GM13977 (cell line): ENCODE results near the gene TUBA4B.
A peak's percentile ranks its signal among the peaks of the same experiment; 100 is the strongest.
"Not testable (repeated sequence)": the region's sequence is repeated elsewhere in the genome, so short reads cannot be mapped to it uniquely, and the experiment has no call there.

Experiments
- DNase-seq: peaks from one replicate; pipeline ENCODE4 v3.0.0; 2012; ENCODE audit warnings: low spot score
- in situ Hi-C: fragments of 300-500 bp; cut with MboI; formaldehyde crosslinking; loops from one replicate; pipeline ENCODE4 v1.12.0; 2022; ENCODE audit warnings: low sequenced_read_pairs, low pct_unique_long_range_greater_than_20kb, mixed read lengths, inconsistent platforms; ENCODE audit not compliant: unreplicated experiment
- TF ChIP-seq, protein P1 (sequence below): IDR thresholded peaks from 2 replicates; pipeline ENCODE4 v1.5.1; 2012; ENCODE audit warnings: mild to moderate bottlenecking, control low read depth; ENCODE audit not compliant: insufficient read depth; ENCODE audit errors: extremely low read depth, missing control alignments

Gene TUBA4B

DNA sequence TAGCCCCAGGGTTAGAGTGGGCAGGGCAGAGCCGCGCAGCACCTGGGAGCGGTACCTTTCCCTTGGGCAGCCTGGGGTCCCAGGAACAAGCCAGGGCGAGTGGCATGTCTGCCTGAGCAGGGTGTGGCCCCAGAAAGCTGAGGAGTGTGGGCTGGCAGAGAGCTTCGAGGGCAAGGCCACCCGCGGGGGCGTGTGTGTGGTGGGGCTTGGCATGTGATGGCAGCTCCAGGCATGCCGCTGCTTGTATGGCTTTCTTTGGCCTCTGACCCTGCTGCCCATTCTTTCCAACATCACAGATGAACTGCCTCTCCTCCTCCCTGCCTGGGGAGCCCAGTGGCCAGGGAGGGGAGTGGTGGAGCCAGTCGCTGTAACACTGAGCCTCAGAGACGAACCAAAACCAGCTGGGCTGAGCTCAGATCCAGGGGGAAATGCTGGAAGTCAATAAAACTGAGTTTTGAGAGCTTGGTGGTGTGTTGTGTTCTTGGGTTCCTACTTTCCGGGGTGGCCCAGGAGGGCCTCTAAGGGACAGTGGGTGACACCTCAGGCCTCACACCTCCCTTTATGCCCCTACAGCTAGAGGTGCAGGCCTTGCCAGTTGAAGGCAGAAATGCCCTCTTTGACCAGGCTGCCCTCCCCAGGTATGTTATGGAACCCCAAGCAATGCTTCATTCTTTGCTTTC is 33.5 kb downstream of the TUBA4B start:
- DNase-seq = peak; percentile 29
- TF ChIP-seq, protein P1, sequence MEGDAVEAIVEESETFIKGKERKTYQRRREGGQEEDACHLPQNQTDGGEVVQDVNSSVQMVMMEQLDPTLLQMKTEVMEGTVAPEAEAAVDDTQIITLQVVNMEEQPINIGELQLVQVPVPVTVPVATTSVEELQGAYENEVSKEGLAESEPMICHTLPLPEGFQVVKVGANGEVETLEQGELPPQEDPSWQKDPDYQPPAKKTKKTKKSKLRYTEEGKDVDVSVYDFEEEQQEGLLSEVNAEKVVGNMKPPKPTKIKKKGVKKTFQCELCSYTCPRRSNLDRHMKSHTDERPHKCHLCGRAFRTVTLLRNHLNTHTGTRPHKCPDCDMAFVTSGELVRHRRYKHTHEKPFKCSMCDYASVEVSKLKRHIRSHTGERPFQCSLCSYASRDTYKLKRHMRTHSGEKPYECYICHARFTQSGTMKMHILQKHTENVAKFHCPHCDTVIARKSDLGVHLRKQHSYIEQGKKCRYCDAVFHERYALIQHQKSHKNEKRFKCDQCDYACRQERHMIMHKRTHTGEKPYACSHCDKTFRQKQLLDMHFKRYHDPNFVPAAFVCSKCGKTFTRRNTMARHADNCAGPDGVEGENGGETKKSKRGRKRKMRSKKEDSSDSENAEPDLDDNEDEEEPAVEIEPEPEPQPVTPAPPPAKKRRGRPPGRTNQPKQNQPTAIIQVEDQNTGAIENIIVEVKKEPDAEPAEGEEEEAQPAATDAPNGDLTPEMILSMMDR = no peak
- in situ Hi-C loops = no loop called here

DNA sequence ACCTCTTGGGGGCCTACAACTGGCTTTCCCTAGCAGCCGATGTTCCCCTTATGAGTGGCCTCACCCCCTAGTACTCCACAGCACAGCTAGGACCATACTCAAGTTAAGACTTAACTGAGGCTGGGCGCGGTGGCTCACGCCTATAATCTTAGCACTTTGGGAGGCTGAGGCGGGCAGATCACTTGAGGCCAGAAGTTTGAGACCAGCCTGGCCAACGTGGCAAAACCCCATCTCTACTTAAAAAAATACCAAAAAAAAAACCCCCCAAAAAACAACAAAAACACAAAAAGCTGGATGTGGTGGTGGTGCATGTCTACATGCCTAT is 34.0 kb downstream of the TUBA4B start:
- in situ Hi-C loops, DNase-seq: not testable (repeated sequence)

DNA sequence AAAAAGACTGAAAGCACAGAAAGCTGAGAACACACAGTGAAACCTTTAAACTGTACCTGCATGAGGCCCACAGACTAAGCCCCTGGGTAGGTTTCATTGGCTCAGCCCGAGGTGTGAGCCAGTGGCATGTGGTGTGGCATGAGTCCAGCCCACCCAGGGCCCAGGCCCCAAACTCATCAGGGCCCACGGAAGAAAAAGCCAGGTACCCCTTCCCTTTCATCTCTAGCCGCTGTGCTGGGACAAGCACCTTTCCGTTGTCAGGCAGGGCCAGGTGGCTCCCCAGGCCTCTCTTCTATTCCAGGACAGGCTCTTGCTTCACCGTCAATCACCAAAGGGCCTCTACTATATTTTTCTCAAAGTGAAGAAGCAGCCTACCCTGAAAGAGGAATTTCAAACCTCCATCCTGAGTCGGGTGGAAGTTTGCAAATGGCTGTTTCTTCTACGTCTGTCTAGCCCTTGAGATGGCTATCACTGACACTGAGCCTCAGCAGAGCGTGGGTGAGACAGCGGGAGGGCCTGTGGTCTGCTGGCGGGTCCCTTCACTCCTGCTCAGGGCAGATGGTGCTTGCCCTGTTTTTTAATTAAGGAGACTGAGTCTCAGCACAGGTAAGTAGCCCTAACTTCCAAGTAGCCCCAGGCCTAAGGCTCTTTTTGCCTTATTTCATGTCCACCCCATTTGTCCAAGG is 34.7 kb downstream of the TUBA4B start:
- TF ChIP-seq, protein P1 = no peak
- in situ Hi-C loops = no loop called here
- DNase-seq = peak; percentile 12

DNA sequence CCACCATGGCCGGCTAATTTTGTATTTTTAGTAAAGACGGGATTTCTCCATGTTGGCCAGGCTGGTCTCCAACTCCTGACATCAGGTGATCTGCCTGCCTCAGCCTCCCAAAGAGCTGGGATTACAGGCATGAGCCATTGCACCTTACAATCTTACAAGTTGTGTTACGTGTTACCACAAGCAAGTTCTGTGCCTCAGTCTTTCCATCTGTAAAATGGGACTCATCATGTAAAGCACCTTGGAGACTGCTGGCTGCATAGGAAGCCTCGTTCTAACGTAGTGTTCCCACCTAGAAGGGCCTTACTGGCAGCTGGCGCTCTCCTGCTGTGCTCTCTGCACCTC is 36.1 kb downstream of the TUBA4B start:
- in situ Hi-C loops = no loop called here
- TF ChIP-seq, protein P1 = no peak
- no peak for DNase-seq

DNA sequence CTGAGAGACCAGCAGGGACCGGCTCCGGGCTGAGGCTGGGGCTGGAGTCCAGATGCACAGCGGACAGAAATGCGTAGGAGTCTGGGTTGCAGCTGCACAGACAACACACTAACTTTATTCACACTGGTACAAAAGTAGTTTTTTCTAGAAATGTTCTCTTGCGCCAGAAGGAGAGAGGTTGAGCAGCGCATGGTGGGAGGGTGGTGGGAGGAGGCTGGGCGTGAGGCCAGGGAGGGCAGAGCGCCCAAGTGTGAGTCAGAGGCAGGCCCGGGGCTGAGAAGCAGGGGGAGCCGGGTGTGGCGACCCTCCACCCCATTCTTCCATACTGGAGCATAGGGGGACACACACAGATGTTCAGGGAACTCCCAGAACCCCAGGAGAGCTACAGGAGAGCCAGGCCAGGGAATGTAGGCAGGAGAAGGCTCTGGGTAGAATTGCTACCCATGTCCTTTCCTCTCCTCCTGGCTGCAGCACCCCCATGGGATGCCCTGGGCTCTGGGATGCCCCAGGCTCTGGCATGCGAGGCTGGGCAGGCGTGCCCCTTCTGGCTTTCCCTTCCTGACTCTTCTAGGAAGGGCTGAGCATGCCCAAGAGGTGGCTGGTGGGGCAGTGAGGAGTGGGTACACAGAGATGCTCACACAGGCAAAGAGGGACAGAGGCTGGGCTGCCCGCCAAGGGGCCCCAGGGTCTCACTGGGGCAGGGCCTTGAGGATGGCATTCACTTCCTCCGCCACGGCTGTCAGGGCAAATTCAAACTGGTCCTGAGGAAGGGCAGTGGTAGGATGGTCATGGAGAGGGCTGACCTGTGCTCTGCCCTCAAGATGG is 36.7 kb downstream of the TUBA4B start:
- in situ Hi-C loops = loop anchor here (10.0 kb wide), 1 partner anchor 115 kb away; the partner anchor contains the start of genes CNPPD1, RETREG2 and SLC23A3
- DNase-seq = peak; percentile 15

DNA sequence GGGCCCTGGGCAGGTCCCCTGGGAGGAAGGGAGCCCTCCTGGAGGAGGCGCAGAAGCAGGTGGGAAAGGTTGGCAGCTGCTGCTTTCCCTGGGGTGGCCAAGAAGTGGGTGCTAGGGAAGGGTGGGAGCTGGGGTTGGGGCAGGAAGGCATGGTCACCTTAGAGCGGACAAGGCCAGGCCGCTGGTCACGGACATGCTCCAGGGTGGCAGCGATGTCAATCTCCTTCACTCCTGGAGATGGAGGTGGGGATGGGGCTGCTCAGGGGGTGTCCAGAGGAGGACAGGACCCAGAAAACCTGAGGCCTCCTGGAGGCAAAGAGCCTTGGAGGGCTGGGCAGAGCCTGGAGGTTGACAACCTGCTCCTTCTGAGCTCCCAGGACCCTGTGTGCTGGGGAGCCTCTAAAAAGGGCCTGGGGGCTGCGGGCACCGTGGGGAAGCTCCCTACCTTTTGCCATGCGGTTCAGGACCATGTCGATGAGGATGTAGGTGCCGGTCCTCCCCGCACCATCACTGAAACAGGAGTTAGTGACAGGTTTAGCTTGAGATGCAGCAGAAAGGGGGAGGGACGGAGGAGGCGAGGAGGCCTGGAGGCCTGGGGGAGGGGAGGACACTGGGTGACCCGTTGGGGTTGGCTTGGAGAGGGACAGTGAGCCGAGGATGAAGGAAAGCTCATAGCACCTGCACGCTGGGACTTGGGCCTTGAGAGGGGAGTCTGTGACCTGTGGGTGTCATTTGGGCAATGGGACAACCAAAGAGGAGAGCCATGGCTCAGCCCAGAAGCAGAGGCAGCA is 37.5 kb downstream of the TUBA4B start:
- TF ChIP-seq, protein P1 = no peak
- in situ Hi-C loops = loop anchor here (10.0 kb wide), 1 partner anchor 116 kb away; the partner anchor contains the start of genes CNPPD1, RETREG2 and SLC23A3
- DNase-seq = no peak

More for the DNA sequence above, 36.7 kb downstream of the TUBA4B start:
- TF ChIP-seq, protein P1 = no peak
